Subcutaneous abdominal adipose tissue (tissue), 5 donors: ENCODE measurements around the gene WDR72.

ENCODE experiments used
- H3K27ac ChIP-seq: one replicate; pipeline ENCODE4 v1.7.0; 2013; ENCODE audit warnings: low read depth, mild to moderate bottlenecking, inconsistent platforms, low read length, moderate library complexity
- H3K27me3 ChIP-seq, 5 donors: one replicate each; pipeline ENCODE4 v1.7.0; 2013; ENCODE audit warnings: low read length in 5 of 5, inconsistent platforms in 1 of 5; ENCODE audit not compliant: control insufficient read depth in 5 of 5, insufficient read depth in 4 of 5
- H3K36me3 ChIP-seq, 5 donors: one replicate each; pipeline ENCODE4 v1.7.0; 2013; ENCODE audit warnings: low read length in 5 of 5; ENCODE audit not compliant: control insufficient read depth in 5 of 5, insufficient read depth in 5 of 5
- H3K4me1 ChIP-seq, 5 donors: one replicate each; pipeline ENCODE4 v1.7.0; 2013; ENCODE audit warnings: low read length in 5 of 5, mild to moderate bottlenecking in 3 of 5, moderate library complexity in 1 of 5; ENCODE audit not compliant: control insufficient read depth in 5 of 5, insufficient read depth in 5 of 5
- H3K4me3 ChIP-seq, 5 donors: one replicate each; pipeline ENCODE4 v1.7.0; 2013; ENCODE audit warnings: low read length in 5 of 5, low read depth in 1 of 5
- H3K9ac ChIP-seq, 5 donors: one replicate each; pipeline ENCODE4 v1.7.0; 2013; ENCODE audit warnings: low read length in 5 of 5, mild to moderate bottlenecking in 4 of 5, moderate library complexity in 3 of 5
- H3K9me3 ChIP-seq, 5 donors: one replicate each; pipeline ENCODE4 v1.7.0; 2013; ENCODE audit warnings: low read length in 5 of 5; ENCODE audit not compliant: control insufficient read depth in 5 of 5
- donor health status: healthy.
- donor health status: healthy.
- donor health status: healthy.
- donor health status: healthy.
- donor health status: healthy.

Gene WDR72

GRCh38 chr15:53513431-53513830 lies 246.0 kb downstream of the WDR72 start:
- H3K27me3 ChIP-seq: peaks cover 0 to 4% (median 0%) of the 10 kb centered on the region in 5 donors
- H3K36me3 ChIP-seq: no peaks in the 10 kb centered on the region
- H3K9ac ChIP-seq: no peak overlapping the region
- H3K27ac ChIP-seq: no peak overlapping the region
- no peaks in the 10 kb centered on the region for H3K4me1 ChIP-seq
- H3K9me3 ChIP-seq: no peaks in the 10 kb centered on the region
- no peak overlapping the region for H3K4me3 ChIP-seq

DNA sequence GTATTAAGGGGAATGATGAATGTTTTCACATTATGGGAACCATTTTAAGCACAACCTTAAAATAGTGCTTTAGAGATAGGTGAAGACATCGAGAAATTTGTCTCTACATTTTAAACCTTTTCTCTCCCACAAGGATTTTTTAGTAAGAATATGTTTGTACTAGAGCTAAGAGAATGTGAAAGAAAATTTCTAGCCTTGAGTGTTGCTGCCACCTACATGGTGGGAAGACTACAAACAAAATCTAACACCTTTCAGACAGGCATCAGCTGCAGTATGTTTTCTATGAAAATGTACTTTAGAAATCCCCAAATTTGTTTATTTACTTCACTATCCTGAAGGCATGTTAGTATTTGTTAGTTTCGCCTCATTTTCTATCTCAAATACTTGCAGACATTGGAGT lies 247.4 kb downstream of the WDR72 start:
- H3K27ac ChIP-seq: no peak overlapping the region
- no peak overlapping the region for H3K9ac ChIP-seq
- no peaks in the 10 kb centered on the region for H3K36me3 ChIP-seq
- no peaks in the 10 kb centered on the region for H3K9me3 ChIP-seq
- no peak overlapping the region for H3K4me3 ChIP-seq
- no peaks in the 10 kb centered on the region for H3K4me1 ChIP-seq
- peaks cover 0 to 4% (median 0%) of the 10 kb centered on the region in 5 donors for H3K27me3 ChIP-seq

DNA sequence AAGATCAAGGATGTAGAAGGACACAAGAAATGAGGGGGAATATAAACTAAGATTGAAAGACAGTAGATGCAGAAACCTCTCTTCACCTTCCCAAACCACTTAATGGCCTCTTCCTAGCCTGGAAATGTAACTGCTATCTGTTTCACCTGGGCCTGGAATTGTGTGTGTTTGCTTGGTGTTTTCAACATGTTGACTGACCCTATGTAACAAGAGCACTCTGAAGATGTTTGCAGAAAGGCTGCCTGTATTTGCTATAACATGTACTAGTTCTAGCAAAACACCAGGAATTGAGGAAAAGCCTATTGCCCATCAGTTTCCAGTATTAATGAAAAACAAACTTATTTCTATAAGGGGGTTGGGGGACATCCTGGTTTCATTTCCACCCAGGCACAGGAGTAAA lies 248.3 kb downstream of the WDR72 start:
- H3K36me3 ChIP-seq: no peaks in the 10 kb centered on the region
- H3K9ac ChIP-seq: no peak overlapping the region
- no peak overlapping the region for H3K27ac ChIP-seq
- no peak overlapping the region for H3K4me3 ChIP-seq
- H3K9me3 ChIP-seq: no peaks in the 10 kb centered on the region
- H3K27me3 ChIP-seq: peaks cover 0 to 4% (median 0%) of the 10 kb centered on the region in 5 donors
- no peaks in the 10 kb centered on the region for H3K4me1 ChIP-seq

GRCh38 chr15:53506370-53506769 lies 253.1 kb downstream of the WDR72 start:
- Histone ChIP-seq H3K9me3 (no peaks in the 10 kb centered on the region), H3K4me3 (no peak overlapping the region), H3K9ac (no peak overlapping the region), H3K27me3 (peaks cover 0 to 4% (median 0%) of the 10 kb centered on the region in 5 donors), H3K27ac (no peak overlapping the region), H3K36me3 (no peaks in the 10 kb centered on the region), H3K4me1 (no peaks in the 10 kb centered on the region)

GRCh38 chr15:53498996-53499395 lies 260.5 kb downstream of the WDR72 start:
- H3K4me1 ChIP-seq: no peaks in the 10 kb centered on the region
- H3K4me3 ChIP-seq: no peak overlapping the region
- H3K27me3 ChIP-seq: no peaks in the 10 kb centered on the region
- no peaks in the 10 kb centered on the region for H3K36me3 ChIP-seq
- H3K27ac ChIP-seq: no peak overlapping the region
- H3K9ac ChIP-seq: no peak overlapping the region
- H3K9me3 ChIP-seq: no peaks in the 10 kb centered on the region

DNA sequence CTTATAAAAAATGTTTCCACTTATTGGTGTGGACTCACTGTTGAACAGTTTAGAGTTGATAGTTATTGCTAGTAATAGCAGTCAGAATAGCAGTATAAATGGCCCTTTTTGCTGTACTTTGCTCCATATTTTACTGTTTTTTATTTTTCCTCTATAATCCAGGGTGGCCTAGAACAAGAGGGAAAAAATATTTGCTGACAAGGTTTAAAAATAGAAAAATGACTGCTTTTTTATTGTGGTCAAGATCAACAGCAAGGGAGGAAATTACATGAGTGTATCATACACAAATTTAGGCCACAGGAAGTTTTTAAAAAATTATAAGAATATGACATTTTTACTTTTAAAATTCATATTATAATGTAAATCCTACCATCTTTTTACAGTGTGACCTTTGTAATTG lies 269.1 kb downstream of the WDR72 start:
- H3K27ac ChIP-seq: no peak overlapping the region
- H3K4me1 ChIP-seq: no peaks in the 10 kb centered on the region
- no peak overlapping the region for H3K9ac ChIP-seq
- H3K9me3 ChIP-seq: no peaks in the 10 kb centered on the region
- no peaks in the 10 kb centered on the region for H3K36me3 ChIP-seq
- H3K4me3 ChIP-seq: no peak overlapping the region
- H3K27me3 ChIP-seq: no peaks in the 10 kb centered on the region

- Histone ChIP-seq H3K36me3 (no peaks in the 10 kb centered on the region), H3K27me3 (no peaks in the 10 kb centered on the region), H3K27ac (no peak overlapping the region), H3K9me3 (no peaks in the 10 kb centered on the region), H3K4me3 (no peak overlapping the region), H3K9ac (no peak overlapping the region), H3K4me1 (no peaks in the 10 kb centered on the region)
Measured at GRCh38 chr15:53482055-53482454, 277.4 kb downstream of the WDR72 start.

DNA sequence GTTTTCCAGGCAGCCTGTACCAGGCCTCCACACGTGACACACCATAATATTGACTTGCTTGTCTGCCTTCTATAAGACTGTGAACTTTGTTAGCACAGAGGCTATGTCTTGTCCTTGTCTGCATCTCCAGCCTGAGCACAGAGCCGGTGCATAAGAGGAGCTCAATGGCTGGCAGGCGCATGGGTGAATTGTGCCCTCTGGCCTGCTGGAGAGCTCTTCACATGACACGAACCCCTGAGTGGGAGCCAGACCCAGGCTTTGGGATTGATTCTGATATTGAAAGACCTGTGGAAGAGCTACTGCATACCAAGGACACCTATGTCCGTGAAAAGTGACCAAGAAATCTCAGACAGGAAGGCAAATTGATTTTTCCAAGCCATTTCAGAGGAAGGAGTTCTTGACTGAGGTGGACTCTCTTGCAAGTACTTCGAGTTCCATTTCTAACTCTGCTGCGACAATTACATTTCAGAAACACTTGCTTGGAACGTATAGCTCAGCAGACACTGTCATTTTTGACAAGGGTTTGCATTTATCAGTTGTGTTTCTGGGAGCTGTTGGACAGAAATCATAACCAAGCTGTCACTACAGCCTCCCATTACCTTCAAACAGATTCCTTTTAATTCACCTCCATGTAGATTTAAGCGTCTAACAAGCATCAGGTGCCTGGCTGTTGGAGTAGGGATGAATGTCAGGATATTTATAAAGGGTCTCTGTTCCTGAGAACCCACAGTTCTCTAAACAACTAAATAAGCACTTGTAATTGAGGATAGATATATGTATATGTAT lies 281.3 kb downstream of the WDR72 start:
- Histone ChIP-seq H3K9ac (no peak overlapping the region), H3K4me3 (no peak overlapping the region), H3K36me3 (no peaks in the 10 kb centered on the region), H3K27ac (no peak overlapping the region), H3K4me1 (no peaks in the 10 kb centered on the region), H3K9me3 (no peaks in the 10 kb centered on the region), H3K27me3 (no peaks in the 10 kb centered on the region)

DNA sequence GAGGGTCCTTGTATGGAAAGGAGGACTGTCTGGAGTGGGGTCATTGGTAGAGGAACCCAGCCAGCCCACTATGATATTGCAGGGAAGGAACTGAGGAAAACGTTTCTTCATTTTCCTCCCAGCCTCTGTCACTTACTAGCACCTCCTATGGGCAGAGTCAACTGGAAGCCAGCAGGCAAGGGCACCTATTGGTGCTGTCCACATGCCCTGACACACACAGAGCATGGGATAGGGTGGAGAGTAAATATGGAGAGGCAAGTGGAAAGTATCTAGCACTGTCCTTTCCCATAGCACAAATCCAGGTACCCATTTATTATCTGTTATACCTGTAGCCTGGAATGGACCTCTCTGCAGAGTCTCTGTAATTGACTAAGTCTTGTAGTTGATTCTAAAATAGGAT lies 285.6 kb downstream of the WDR72 start:
- no peak overlapping the region for H3K4me3 ChIP-seq
- no peak overlapping the region for H3K27ac ChIP-seq
- H3K9me3 ChIP-seq: no peaks in the 10 kb centered on the region
- no peak overlapping the region for H3K9ac ChIP-seq
- no peaks in the 10 kb centered on the region for H3K27me3 ChIP-seq
- no peaks in the 10 kb centered on the region for H3K36me3 ChIP-seq
- no peaks in the 10 kb centered on the region for H3K4me1 ChIP-seq

- no peaks in the 10 kb centered on the region for H3K9me3 ChIP-seq
- H3K27me3 ChIP-seq: no peaks in the 10 kb centered on the region
- no peak overlapping the region for H3K9ac ChIP-seq
- H3K27ac ChIP-seq: no peak overlapping the region
- H3K4me1 ChIP-seq: no peaks in the 10 kb centered on the region
- H3K36me3 ChIP-seq: no peaks in the 10 kb centered on the region
- H3K4me3 ChIP-seq: no peak overlapping the region
Measured at GRCh38 chr15:53473435-53473834, 286.0 kb downstream of the WDR72 start.
